ENCODE results near the gene CCDC191.

DNA sequence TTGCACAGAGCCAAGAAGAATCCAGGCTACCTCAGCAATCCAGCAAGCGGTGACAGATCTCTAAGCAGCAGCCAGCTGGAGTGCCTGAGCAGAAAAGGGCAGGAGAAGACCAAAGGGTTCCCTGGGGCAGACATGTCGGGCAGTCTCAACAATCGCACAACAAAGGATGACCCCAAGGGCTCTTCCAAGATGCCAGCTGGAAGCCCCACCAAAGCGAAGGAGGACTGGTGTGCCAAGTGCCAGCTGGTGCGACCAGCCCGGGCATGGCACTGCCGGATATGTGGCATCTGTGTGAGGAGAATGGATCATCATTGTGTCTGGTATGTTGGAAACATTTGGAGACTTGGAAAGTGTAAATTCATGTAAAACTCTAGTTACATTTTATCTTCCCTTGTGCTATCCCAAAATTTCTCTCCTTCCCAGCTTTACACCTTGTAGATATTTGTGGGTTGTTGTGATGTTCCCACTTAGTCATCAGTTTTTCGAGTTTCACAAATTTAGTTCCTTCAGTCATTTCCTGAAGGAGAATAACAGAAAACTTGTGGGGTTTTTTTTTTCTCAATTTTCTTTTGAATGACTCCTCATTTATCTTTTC lies 102.1 kb downstream of the CCDC191 start:
- no peak for TF ChIP-seq EZH2 (IDR thresholded peaks at IDR 0.05; ENCODE audit: borderline replicate concordance, low read length)
- no peak for TF ChIP-seq CTCF (IDR thresholded peaks at IDR 0.05; ENCODE audit: low read length)

Measured in OCI-LY1 (cell line).